Measurements from ENCODE around the gene IRF1.

The IRF1 gene

DNA sequence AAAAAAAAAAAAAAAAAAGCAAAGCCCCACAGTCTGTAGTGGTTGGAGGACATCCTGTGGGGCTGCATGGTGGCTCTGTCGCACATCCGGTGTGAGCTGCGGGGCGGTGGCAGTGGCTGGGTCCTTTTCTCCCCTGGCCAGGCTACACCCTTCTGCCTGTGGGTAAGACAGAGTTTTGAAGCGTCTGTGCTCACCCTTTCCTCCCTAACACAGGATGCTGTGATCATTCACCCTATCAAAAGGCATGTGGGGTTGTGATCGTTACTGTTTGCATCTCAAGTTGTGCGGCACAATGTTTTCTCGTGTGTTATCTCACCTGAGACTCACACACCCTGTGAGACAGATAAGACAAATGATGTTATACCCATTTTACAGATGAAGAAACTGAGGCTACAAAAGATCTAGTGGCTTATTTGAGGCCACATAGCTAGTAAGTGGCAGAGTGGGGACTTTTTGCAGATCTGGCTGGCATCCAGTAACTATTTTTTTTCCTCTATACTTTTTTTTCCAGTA lies 17.5 kb downstream of the IRF1 start:
- DNase-seq = no peak

DNA sequence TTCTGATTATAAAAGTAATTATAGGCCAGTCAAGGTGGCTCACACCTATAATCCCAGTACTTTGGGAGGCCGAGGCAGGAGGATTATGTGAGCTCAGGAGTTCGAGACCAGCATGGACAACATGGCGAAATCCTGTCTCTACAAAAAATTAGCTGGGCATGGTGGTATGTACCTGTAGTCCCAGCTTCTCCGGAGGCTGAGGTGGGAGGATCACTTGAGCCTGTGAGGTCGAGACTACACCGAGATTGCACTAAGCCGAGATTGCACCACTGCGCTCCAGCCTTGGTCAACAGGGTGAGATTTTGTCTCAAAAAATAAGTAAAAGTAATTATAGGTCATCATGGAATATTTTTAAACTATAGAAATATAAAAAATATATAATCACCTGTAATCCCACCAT lies 18.1 kb downstream of the IRF1 start:
- DNase-seq = no peak

DNA sequence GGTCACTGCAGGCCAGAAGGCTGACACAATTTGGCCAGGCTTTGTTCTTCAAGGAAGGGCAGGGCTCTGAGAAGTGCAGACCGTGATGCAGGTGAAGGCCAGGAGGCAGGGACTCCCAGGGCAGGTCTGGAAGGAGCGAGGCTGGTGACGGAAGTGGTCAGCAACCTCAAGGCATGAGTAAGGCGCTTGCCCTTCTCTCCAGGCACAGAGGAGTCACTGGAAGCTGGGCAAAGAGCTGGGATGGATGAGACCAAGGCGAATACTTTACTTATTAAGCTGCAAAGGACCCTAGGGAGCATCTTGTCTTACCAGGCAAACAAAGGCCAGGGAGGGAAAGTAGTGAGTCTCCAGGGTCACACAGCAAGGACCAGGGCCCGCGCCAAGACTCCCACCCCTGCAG lies 18.6 kb downstream of the IRF1 start:
- no peak for DNase-seq

DNA sequence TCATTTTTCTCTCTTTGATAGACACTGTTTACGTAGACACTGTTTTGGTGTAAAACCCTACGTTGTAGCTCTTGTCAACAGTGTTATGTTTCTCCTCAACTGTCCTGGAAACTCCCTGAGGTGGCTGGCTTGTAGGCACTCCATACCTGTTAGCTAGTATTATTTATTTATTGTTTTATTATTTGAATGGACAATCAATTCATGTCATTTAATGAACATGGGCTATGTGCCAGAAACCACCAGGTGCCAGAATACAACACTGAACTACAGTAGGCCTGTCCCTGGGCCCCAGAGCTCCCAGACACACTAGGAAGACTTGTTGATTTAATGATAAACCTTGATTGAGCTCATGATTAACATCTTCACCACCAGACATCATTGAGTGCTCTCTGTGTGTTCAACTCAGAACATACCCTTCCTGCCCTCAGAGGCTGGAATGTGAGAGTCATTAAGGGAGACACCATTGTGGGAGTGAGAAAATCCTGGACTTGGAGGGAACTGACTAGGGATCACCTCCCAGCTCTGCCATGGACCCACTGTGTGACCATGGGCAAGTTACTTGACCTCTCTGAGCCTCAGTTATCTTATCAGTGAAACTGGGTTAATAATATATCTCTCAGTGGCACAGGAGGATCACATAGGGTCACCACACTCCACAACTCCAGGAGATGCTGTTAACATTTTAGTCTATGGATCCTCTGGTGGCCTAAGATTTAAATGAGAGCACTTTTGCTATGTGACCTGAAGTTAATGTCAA lies 19.2 kb downstream of the IRF1 start:
- no peak for DNase-seq

DNA sequence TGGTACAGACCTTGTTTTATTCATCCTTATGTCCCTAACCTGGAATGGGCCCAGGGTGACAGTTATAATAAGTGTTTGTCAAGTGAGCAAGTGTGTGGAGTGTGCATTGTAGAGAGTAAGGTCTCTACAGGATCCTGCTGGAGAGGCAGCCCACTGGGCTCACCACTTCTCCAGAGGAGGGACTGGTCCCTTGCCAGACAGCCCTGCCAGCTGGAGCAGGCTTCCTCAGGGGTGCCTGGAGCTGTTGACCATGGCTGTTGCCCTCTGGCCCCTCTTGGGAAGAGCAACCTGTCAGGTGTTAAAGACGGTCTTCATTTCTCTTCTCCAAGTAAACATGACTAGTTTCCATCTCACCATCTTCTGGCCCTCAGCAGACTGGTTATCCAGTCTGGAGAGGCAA lies 20.0 kb downstream of the IRF1 start:
- DNase-seq = no peak

DNA sequence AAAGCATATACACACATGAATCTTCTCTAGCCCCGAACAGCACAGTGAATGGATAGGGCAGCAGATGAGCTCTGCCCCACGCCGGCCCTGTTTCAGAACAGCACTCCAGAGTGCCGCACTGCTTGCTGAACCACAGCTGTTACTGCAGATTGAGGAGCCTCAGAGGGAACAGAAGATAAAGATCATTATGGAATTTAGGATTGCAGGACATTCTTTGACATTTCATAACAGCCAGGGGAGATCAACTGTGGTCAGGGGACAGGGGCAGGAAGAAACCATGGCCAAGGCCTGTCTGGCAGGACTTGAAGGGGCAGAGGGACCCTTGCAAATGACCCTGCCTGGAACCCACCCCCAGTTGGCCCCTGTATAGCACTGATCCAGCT lies 20.6 kb downstream of the IRF1 start:
- DNase-seq = no peak

DNA sequence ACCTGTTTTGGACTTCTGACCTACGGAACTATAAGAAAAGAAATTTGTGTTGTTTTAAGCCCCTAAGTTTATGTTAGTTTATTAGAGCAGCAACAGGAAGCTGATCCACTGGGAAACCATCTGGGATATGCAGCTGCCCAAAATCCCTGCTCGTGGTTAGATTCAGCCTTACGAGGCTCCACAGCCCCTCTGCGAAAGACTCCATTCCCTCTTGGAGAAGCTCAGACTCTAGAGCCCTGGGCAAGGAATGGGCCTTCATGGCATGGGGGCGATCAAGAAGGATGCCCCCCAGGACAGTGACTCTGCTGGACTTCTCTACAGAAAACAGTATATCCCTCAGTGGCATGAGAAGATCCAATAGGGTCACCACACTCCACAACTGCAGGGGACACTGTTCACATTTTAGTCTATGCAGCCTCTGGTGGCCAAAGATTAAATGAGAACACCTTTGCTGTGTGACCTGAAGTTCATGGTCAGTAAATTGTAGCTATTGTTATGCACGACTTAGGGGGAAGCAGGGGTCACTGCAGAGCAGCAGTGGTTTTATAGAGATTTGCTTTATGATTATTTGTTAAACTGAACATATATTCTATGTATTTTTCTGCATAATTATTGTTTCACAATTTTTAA lies 21.1 kb downstream of the IRF1 start:
- DNase-seq = no peak

DNA sequence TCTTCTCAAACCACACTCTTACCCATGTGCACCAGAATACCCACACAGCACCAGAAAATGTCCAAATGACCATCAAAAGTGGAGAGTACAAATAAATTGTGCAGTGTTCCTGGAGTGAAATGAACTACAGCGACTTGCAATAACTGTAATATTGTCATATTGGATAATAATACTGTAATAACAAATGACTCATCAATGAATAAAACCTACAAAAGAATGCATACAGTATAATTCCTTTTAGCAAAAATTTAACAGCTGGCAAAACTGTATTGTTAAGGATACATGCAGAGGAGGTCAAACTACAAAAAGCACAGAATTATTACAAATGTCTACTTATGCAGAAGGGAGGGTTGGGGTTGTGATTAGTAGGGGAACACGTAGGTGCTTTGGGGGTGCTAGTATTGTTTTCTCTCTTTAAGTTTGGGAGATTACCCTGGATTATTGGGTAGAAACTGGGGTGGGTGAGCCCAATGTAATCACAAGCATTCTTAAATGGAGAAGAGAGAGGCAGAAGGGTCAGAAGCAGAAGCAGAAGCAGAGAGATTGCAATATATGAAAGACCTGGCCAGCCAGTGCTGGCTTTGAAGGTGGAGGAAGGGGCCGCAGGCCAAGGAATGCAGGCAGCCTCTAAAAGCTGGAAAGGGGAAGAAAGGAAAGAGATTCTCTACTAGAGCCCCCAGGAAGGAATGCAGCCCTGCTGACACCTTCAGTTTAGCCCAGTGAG lies 21.8 kb downstream of the IRF1 start:
- DNase-seq = no peak

DNA sequence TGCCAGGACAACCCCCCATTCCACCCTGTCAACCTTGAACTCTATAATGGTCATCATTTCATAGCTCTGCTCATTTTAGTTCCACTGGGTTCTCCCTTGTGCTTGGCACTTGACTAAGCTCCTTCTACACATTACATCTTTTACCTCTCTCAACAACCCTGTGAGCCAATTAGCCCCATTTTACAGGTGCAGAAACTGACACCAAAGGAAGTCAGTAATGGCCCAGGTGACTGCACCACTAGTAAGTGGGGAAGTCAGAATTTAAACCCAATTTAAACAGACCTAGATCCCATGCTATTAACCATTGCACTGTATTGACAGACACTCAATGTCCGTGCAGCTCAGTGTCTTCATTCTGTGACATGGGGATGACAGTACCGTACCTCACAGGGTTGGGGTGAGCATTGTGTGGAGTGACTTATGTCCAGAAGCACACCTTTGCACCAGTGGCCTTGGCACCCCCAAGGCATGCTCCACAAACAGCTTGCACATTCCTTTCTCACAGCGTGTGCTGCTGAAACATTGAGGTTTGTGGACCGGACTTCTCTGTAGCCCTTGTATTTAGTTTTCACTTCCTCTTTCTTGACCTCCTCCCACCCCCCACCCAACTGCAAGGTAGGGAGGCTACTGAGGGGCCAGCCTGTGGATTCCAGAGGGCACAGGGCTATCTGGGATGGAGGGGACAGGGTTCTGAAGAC lies 23.1 kb downstream of the IRF1 start:
- DNase-seq = no peak

DNA sequence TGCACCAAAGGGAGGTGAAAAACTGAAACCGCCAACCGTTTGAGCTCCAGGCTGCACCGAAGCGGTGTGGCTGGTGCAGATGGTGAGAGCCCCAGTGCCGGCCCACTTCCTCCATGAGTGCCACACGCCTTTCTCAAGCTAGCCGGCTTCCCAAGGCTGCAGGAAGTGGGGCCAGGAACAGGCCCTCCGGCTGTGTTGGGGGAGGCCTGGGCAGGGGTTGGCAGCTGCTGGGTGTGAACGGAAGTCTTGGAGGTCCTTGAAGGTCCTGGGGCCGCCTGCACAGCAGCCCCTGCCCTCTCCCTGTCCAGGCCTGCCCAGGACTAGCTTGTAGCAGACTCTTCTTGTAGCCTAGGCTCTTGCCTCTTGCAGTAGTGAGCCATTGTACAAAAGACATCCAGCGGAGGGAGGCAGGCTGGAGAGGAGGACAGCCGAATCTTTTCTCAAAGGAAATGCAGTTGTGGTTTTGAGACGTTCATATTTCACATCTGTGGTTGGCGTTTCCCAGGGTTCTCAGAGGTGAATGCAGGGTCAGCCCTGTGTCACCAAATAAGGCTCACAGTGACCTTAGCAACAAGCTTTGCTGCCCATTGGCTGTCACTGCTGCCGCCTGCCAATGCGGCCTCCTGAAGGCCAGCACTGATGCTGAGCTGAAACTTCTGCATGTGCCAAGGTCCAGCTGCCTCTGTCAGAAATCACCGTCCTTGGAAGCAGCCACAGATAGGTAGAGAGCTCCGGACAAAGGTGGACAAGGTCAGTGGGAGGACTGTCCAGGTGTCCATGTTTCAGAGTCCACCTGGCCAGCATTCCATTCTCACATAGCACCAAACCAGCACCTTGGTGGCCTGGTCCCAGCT lies 23.9 kb downstream of the IRF1 start:
- no peak for DNase-seq

DNA sequence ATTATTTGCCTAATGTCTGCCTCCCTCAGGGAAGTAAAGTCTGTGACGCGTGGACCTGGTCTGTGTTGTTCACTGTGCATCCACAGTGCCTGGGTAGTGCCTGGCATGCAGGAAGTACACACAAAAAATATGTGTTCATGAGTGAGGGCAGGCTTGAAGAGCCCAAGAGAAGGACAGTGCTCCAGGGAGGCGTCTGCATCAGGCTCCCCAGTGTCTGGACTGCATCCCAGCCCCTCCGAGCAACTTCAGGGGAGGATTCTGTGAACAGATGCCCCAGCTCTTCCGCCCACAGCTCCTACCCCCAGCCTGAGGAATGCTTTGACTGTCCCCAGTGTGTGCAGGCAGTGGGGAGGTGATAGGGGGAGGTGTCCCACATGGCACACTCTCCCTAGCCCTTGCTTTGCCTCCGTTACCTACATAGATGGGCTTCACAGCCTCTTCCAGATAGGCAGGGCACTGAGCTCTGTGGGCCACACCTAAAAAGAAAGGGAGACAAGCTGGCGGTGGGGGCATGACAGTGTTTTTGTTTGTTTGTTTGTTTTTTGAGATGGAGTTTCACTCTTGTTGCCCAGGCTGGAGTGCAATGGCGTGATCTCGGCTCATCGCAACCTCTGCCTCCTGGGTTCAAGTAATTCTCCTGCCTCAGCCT lies 25.4 kb downstream of the IRF1 start:
- no peak for DNase-seq

DNA sequence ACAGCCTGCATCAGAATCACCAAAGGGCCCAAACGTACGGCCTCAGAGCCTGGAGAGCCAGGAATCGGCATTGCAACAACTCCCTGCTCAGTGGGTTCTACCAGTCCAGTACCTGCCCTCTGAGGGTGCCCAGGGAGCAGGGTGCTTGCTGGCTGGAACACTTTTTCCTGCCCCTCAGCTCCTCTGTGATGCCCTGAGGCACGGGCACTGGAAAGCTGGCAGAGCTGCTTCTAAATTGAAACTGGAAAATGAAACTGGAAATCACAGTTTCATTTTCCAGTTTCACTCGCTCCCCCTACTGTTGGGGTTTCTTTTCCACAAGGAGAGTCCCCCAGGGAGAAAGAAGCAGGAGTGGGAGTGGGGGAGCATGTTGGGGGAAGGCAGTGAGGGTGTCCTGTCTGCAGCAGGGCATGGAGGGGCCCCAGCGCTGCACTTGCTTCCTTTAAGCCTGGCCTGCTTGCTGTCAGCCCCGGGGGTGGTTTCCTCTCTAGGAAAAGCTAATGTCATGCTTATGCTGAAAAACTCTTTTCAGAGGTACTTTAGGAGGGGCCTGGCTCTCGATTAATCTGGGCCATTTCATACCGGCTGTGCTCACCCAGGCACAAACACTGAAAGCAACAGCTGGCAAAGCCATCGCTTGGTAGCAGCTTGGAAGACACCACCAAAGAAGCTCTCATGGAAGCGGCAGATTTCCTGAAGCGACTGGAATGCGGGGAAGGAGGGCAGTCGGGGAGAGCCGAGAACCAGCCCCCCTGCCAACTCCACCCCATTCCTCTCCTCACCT lies 26.2 kb downstream of the IRF1 start:
- peak; percentile 6 for DNase-seq

DNA sequence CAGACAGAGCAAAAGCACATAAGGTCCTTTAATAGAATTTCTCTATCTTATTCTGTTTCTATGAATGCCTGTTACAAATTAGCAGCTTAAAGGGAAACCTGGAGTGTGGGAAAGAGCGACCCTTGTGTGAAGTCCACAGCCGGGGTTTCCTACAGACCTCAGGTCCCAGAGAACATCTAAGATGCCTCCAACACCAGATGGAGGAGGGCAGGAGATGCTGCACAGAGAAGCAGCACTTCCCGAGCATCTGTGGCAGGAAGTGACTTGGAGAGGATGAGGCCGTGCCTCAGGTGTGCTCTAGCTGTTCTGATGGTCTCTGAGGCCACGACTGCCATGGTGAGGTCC lies 26.8 kb downstream of the IRF1 start:
- no peak for DNase-seq

DNA sequence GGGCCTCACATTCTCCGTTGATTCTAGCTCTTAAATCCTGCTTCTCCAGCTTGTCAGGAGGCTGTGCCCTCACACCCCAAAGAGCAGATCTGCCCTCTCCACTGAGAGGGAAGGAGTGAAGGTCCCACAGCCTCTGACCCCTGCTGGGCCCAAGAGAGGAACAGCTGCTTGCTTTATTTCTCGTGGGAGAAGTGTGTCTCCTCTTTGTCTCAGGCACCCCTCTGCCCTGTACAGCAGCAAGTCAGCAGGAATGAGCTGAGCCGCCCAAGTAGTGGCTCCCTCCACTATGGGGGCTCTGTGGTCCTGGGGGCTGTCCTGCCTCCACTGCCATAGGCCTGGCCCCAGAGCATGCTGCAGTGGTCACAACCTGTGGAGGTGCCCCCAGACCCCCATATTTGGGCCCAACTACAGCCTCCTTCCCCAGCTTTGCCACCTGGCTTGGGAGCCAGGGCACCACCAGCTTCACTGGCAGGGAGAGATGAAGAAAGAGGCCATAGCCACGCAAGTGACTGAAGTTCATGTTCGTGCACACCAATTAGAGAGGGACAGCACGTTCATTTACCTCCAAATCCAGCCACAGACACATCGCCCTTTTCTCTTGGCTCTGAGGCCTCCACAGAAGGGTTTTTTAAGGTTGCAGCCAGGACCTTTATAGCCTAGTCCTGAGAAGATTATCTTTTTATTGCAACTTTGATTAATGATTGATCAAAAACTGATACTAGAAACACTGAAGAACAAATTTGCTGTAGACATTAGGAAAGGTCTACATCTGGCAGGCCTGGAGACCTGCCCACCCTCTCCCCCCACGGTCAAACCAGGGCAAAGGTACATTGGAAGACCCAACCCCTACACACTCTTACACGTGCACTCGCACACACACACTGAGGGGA lies 27.5 kb downstream of the IRF1 start:
- DNase-seq = no peak

DNA sequence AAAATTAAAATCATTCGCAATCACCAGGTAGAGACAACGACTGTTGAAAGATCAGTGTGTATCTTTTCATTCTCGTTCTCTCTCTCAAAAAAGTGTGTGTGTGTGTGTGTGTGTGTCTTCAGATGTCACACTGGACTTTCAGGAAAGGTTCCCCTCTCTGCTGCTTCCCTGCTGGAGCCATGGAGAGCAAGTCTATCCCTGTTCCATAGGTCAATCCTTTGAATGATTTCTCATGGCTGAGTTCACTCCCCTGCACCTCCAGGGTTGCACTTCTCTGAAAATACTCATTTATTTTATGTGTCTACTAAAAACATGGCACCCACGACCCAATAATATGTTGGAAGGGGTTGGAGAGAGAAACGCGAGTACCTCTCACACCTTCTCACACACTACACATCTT lies 28.2 kb downstream of the IRF1 start:
- DNase-seq = no peak

DNA sequence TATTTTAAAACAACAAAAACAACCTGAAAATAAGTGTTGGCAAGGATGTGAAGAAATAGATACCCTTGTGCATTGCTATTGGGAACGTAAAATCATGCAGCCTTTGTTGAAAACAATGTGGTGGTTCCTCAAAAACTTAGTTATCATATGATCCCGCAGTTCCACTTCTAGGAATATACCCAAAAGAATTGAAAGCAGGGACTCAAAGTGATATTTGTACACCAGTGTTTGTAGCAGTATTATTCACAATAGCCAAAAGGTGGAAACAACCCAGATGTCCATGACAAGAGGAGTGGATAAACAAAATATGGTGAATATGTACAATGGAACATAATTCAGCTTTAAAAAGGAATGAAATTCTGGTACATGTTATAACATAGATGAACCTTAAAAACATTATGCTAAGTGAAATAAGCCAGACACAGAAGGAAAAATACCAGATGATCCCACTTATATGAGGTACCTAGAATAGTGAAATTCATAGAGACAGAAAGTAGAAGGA lies 29.0 kb downstream of the IRF1 start:
- DNase-seq = no peak

DNA sequence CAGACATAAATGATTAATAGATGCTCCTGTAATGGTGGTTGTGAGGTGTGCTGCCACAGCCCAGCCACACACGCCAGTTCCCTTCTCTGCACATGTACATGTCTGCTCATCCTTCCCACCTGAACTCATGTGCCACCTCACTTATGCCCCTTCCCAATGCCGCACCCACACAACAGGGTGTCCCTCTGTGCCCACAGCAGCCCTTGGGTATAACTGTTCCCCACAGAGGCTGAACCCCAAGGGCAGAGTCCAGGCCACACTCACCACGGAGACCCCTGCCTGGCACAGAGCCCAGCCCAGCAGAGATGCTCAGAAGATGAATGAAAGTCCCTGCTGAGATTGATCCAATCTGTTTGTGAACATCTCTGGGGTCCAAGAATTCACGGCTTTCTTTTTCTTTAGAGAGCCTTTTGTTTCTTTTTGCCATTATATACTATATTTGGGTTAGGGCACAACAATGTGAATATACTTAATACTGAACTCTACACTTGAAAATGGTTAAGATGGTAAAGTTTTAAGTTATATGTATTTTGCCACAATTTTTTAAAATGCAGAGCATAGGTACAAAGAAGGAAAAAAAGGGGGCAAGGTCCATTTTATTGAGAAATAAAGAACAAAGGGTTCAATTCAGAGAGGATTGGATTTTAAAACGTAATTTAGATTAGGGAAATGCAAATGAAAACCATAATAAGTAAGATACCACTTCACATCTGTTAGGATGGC lies 29.6 kb downstream of the IRF1 start:
- DNase-seq = no peak

DNA sequence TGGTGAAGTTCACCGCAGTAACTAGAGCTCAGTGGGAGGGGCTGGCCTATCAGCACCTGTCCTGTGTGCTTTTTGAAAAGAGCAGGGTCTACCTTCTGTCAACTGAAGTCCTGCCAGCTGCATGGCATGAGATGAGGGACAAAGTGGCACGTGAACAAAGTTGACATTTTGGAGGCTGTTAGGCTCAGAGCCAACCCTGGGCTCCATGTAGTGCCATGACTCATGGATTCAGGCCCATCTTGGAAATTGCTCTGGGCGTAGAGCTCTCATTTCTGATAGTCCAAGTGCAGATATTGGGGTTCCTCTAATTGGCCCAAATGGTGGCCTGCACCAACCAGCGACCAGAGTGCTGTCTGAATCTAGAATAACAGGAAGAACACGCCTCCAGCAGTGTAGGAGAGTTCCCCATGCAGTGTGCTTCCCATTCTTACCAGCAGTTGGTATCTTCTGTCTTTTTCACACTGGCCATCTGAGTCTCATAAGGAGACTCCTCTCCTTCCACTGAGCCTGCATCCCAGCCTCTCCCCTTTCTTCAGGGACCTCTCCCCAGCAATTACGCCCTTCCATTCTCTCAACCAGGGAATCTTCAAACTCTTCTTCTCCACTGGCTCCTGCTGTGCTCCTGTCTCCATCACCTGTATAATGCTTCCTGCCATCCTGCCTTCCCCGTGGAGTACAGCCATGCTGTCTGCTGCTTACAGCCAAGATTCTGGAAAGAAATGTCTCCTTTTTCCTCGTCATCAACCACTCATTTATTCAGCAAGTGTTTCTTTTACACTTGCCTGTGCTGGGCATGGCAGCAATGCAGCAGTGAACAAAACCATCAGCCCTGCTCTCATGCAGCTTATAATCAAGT lies 30.4 kb downstream of the IRF1 start:
- DNase-seq = no peak
